IMR-90 (cell line): ENCODE data around the gene PNO1. TPM values are rescaled to one million over a fixed set of nuclear protein-coding genes. Genes with fewer than 3 reads are reported as not detected.
A peak's percentile ranks its signal among the peaks of the same experiment; 100 is the strongest.

Experiments used
- ATAC-seq: fragments of 200-7000 bp; cut with Tn5 transposase; 2 replicates; pipeline ENCODE4 v1.9.1; 2020; ENCODE audit warnings: low read depth, mild to moderate bottlenecking, moderate library complexity
- BruUV-seq: library from RNA; stranded (reverse); fragments of 400-500 nt; replicated peaks from 2 replicates; lab custom pipeline; 2021; lab: Mats Ljungman, UMichigan
- CTCF ChIA-PET: fragments of 300-600 bp; formaldehyde crosslinking; extraction: SDS; loops from one replicate; lab custom pipeline; 2021; ENCODE audit warnings: antibody characterized with exemption; lab: Yijun Ruan, JAX
- POLR2A ChIA-PET: fragments of 300-600 bp; sonication (Branson Sonifier 250); formaldehyde crosslinking; loops from one replicate; lab custom pipeline; 2022; ENCODE audit warnings: antibody characterized with exemption; ENCODE audit not compliant: unreplicated experiment; lab: Charles Lee
- DNase-seq: peaks from one replicate; pipeline ENCODE4 v3.0.0; 2013
- H2AFZ ChIP-seq: replicated peaks from 2 replicates; pipeline ENCODE3; 2013; ENCODE audit warnings: low read length, mild to moderate bottlenecking; ENCODE audit not compliant: poor library complexity
- H2AK5ac ChIP-seq: 2 replicates; pipeline ENCODE4 v1.6.1; 2013; ENCODE audit warnings: low read depth, low read length, inconsistent platforms
- H2AK9ac ChIP-seq: replicated peaks from 2 replicates; pipeline ENCODE3; 2013; ENCODE audit warnings: mild to moderate bottlenecking, low read depth, low read length, moderate library complexity; ENCODE audit not compliant: poor library complexity
- H2BK120ac ChIP-seq: 2 replicates; pipeline ENCODE4 v1.6.1; 2013; ENCODE audit warnings: low read depth, low read length, inconsistent platforms
- H2BK15ac ChIP-seq: 3 replicates; pipeline ENCODE4 v1.6.1; 2013; ENCODE audit warnings: low read depth, low read length, inconsistent platforms
- H2BK20ac ChIP-seq: 2 replicates; pipeline ENCODE4 v1.6.1; 2013; ENCODE audit warnings: low read depth, mild to moderate bottlenecking, inconsistent platforms, low read length, moderate library complexity
- H2BK5ac ChIP-seq: 2 replicates; pipeline ENCODE4 v1.6.1; 2013; ENCODE audit warnings: mild to moderate bottlenecking, low read depth, low read length, inconsistent platforms; ENCODE audit not compliant: poor library complexity, severe bottlenecking
- H3K14ac ChIP-seq: replicated peaks from 2 replicates; pipeline ENCODE4 v1.6.1; 2013; ENCODE audit warnings: low read depth, low read length, inconsistent platforms
- H3K18ac ChIP-seq: 2 replicates; pipeline ENCODE4 v1.6.1; 2013; ENCODE audit warnings: low read depth, low read length, control low read depth
- H3K23ac ChIP-seq: 2 replicates; pipeline ENCODE4 v1.6.1; 2013; ENCODE audit warnings: low read depth, low read length, inconsistent platforms
- H3K27ac ChIP-seq: 2 replicates; pipeline ENCODE4 v1.5.1; 2013; ENCODE audit warnings: mild to moderate bottlenecking, control low read depth, low read length; ENCODE audit not compliant: insufficient read depth
- H3K27me3 ChIP-seq: 2 replicates; pipeline ENCODE4 v1.6.1; 2013; ENCODE audit warnings: low read length; ENCODE audit not compliant: control insufficient read depth, insufficient read depth
- H3K36me3 ChIP-seq: 2 replicates; pipeline ENCODE4 v1.6.1; 2013; ENCODE audit warnings: low read length, mixed read lengths; ENCODE audit not compliant: control insufficient read depth, insufficient read depth
- H3K4ac ChIP-seq: 2 replicates; pipeline ENCODE4 v1.6.1; 2013; ENCODE audit warnings: low read depth, low read length, inconsistent platforms
- H3K4me1 ChIP-seq: 2 replicates; pipeline ENCODE4 v1.6.1; 2013; ENCODE audit warnings: low read length, mixed read lengths; ENCODE audit not compliant: control insufficient read depth, insufficient read depth
- H3K4me2 ChIP-seq: 2 replicates; pipeline ENCODE4 v1.6.1; 2013; ENCODE audit warnings: low read depth, mild to moderate bottlenecking, control low read depth, low read length, moderate library complexity
- H3K4me3 ChIP-seq: 2 replicates; pipeline ENCODE4 v1.5.1; 2013; ENCODE audit warnings: low read depth, mild to moderate bottlenecking, control low read depth, low read length, moderate library complexity; ENCODE audit not compliant: insufficient read depth
- H3K56ac ChIP-seq: 2 replicates; pipeline ENCODE4 v1.6.1; 2013; ENCODE audit warnings: low read length, inconsistent platforms; ENCODE audit not compliant: insufficient read depth; ENCODE audit errors: extremely low read depth
- H3K79me1 ChIP-seq, 2 experiments: 2 replicates each; pipeline ENCODE4 v1.6.1; 2013; ENCODE audit warnings: low read length in 2 of 2, inconsistent platforms in 1 of 2, low read depth in 1 of 2
- H3K9ac ChIP-seq: 2 replicates; pipeline ENCODE4 v1.6.1; 2013; ENCODE audit warnings: low read depth, low read length, control low read depth
- H3K9me1 ChIP-seq: 2 replicates; pipeline ENCODE4 v1.6.1; 2013; ENCODE audit warnings: low read length, inconsistent platforms; ENCODE audit not compliant: insufficient read depth
- H3K9me3 ChIP-seq: 2 replicates; pipeline ENCODE4 v1.6.1; 2013; ENCODE audit warnings: low read length; ENCODE audit not compliant: control insufficient read depth, insufficient read depth
- H4K20me1 ChIP-seq: 2 replicates; pipeline ENCODE4 v1.6.1; 2013; ENCODE audit warnings: low read length, inconsistent platforms; ENCODE audit not compliant: insufficient read depth
- H4K5ac ChIP-seq: 2 replicates; pipeline ENCODE4 v1.6.1; 2013; ENCODE audit warnings: mild to moderate bottlenecking, low read depth, low read length, control low read depth
- H4K8ac ChIP-seq, 2 experiments: 2 replicates each; pipeline ENCODE4 v1.6.1; 2013; ENCODE audit warnings: low read depth in 2 of 2, low read length in 2 of 2, control low read depth in 1 of 2, inconsistent platforms in 1 of 2
- H4K91ac ChIP-seq: 2 replicates; pipeline ENCODE4 v1.6.1; 2013; ENCODE audit warnings: low read depth, low read length, inconsistent platforms; ENCODE audit not compliant: insufficient read depth
- BHLHE40 ChIP-seq: fragments of 150-350 bp; IDR thresholded peaks from 2 replicates; pipeline ENCODE4 v1.6.1; 2016; ENCODE audit warnings: mild to moderate bottlenecking, low read depth, low read length
- MAFK ChIP-seq: IDR thresholded peaks from 2 replicates; pipeline ENCODE4 v1.6.1; 2012; ENCODE audit warnings: low read depth, low read length, improper control_type of control experiment
- MXI1 ChIP-seq: IDR thresholded peaks from 2 replicates; pipeline ENCODE4 v1.6.1; 2012; ENCODE audit warnings: low read depth, mild to moderate bottlenecking, low read length, moderate library complexity, borderline replicate concordance
- NFE2L2 ChIP-seq: fragments of 150-350 bp; IDR thresholded peaks from 2 replicates; pipeline ENCODE4 v1.6.1; 2016; ENCODE audit warnings: low read depth, mild to moderate bottlenecking, low read length
- RAD21 ChIP-seq: IDR thresholded peaks from 2 replicates; pipeline ENCODE4 v1.6.1; 2012; ENCODE audit warnings: low read length, improper control_type of control experiment
- WGBS, 2 experiments: methylation state at CpG; one replicate each; pipeline versions ENCODE4 v1.1.5 to v1.1.7; 2013; ENCODE audit warnings: missing lambda C conversion rate in 2 of 2; ENCODE audit not compliant: insufficient read length in 1 of 2; ENCODE audit errors: extremely low coverage in 2 of 2; 5-methylcytosine and 5-hydroxymethylcytosine counted together
- dilution Hi-C: fragments of 300-500 bp; cut with HindIII; formaldehyde crosslinking; loops from one replicate; pipeline ENCODE4 v1.14.3; 2018; ENCODE audit warnings: low sequenced_read_pairs; ENCODE audit not compliant: unreplicated experiment
- in situ Hi-C: fragments of 300-500 bp; cut with MboI; formaldehyde crosslinking; loops from 3 replicates; pipeline ENCODE4 v1.14.3; 2019; ENCODE audit warnings: low sequenced_read_pairs, inconsistent platforms, mixed read lengths
- intact Hi-C: fragments of 100-400 bp; cut with micrococcal nuclease; formaldehyde crosslinking; loops from 2 replicates; pipeline ENCODE4 v1.10.0; 2022
- polyA plus RNA-seq, 3 experiments: library from polyadenylated mRNA; depleted of rRNA; stranded (reverse); fragments of >200 nt; gene quantifications; 2 replicates each; pipeline ENCODE4 v1.2.3, GENCODE V29; 2012; ENCODE audit warnings: low replicate concordance in 1 of 3
- total RNA-seq: library from RNA; depleted of rRNA; stranded (reverse); fragments of >200 nt; gene quantifications from 2 replicates; pipeline ENCODE4 v1.2.3, GENCODE V29; 2012

PNO1 gene
- total and polyA plus RNA-seq, 2 of the 4 experiments (the other 2 are of a cell fraction), result 12.8 to 14.7 TPM

DNA sequence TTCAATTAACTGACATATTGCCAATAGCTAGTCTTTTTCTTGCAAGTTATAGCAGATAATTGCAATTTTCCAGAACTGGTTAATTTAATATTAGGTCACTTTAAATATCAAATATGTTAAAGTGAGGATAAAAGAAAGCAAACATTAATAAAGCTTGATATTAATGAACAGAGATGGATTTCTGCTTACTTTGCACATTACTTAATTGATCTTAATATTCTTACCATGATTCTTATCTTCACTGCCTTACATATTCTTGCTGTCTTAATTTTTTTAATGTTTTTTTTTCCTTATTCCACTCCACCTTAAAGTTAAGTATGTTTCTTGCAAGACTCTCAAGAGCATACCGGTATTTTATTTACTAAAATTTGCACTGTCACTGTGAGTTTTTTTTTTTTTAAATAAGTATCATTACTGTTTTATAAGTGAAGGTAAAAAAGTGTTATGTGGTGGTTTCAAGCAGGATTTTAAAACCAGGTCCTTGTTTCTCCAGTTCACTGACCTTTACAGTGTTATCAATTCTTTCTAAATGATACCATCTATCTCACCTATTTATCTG lies 60.7 kb downstream of the PNO1 start:
- ChIA-PET CTCF (no interaction called here), POLR2A (no interaction called here)
- Histone ChIP-seq H4K5ac (no peak overlapping the region; the same call in 1 of the 2 replicates), H3K4me1 (peaks cover 18% of the 10 kb centered on the region), H3K18ac (peak overlapping the region; percentile 87; the same call in 1 of the 2 replicates), H3K79me1 (peaks cover 5 to 65% of the 10 kb centered on the region in 2 experiments), H4K20me1 (peaks cover 67% of the 10 kb centered on the region), H3K27ac (no peak overlapping the region; the same call in 1 of the 2 replicates), H3K9ac (no peak overlapping the region), H2BK15ac (no peak overlapping the region), H3K56ac (no peak overlapping the region), H3K36me3 (peaks cover 9% of the 10 kb centered on the region), H2AFZ (no peak overlapping the region), H3K9me3 (peaks cover 2% of the 10 kb centered on the region; the same call in 1 of the 2 replicates), H2BK120ac (no peak overlapping the region), H2AK5ac (no peak overlapping the region), H2BK20ac (no peak overlapping the region), H2AK9ac (no peak overlapping the region), H3K9me1 (0 out of 2 replicates have a peak, but pooled peaks cover 4% of the 10 kb centered on the region), H4K91ac (no peak overlapping the region), H3K27me3 (no peaks in the 10 kb centered on the region), H2BK5ac (peak overlapping the region; percentile 15), H3K4ac (no peak overlapping the region), H3K23ac (no peak overlapping the region), H3K14ac (no peak overlapping the region), H4K8ac (no peak overlapping the region), H3K4me3 (no peak overlapping the region), H3K4me2 (peak overlapping the region; percentile 41; the same call in 1 of the 2 replicates)
- no CpG with 5 or more reads among the region's 1 CpG for WGBS, 2 experiments
- in situ Hi-C loops, result no loop called here
- dilution Hi-C loops, result no loop called here
- ATAC-seq (no peak), DNase-seq (no peak)
- intact Hi-C loops, result no loop called here
- TF ChIP-seq MAFK (peak; percentile 85), MXI1 (no peak), BHLHE40 (no peak), NFE2L2 (peak; percentile 70), RAD21 (no peak)
- no TSS peak for BruUV-seq
